ENCODE measurements around the gene YOD1.

Gene YOD1

GRCh38 chr1:207051191-207051943 lies at the start of gene YOD1:
YOD1 (minus strand) TSS chr1:207051208; CDS start chr1:207051030, 178 bp downstream.
- H3K9me3 Mint-ChIP-seq: no peaks in the 10 kb centered on the region
- H3K27me3 Mint-ChIP-seq: no peaks in the 10 kb centered on the region
- H3K27ac Mint-ChIP-seq: peak within 1 kb of the TSS; percentile 97
- peak within 1 kb of the TSS; percentile 97 for H3K4me3 Mint-ChIP-seq
- H3K36me3 Mint-ChIP-seq (ENCODE audit: low read depth): peaks cover 42% of the 10 kb centered on the region
- peaks cover 30% of the 10 kb centered on the region for H3K4me1 Mint-ChIP-seq (ENCODE audit: low read depth)
- intact Hi-C loops (cut with micrococcal nuclease): loop anchor here (5.0 kb wide), 1 partner anchor 34 kb away; no protein-coding TSS in a partner anchor

GRCh38 chr1:207097871-207098324 lies 46.9 kb upstream of the YOD1 start:
- Mint-ChIP-seq H3K27ac (no peak overlapping the region), H3K9me3 (no peaks in the 10 kb centered on the region), H3K27me3 (peaks cover 7% of the 10 kb centered on the region), H3K4me3 (no peak overlapping the region), H3K36me3 (ENCODE audit: low read depth) (no peaks in the 10 kb centered on the region), H3K4me1 (ENCODE audit: low read depth) (no peaks in the 10 kb centered on the region)
- intact Hi-C loops (cut with micrococcal nuclease): no loop called here

- Mint-ChIP-seq H3K36me3 (ENCODE audit: low read depth) (no peaks in the 10 kb centered on the region), H3K9me3 (no peaks in the 10 kb centered on the region), H3K4me3 (no peak overlapping the region), H3K27ac (no peak overlapping the region), H3K27me3 (peaks cover 2% of the 10 kb centered on the region), H3K4me1 (ENCODE audit: low read depth) (peaks cover 9% of the 10 kb centered on the region)
- intact Hi-C loops (cut with micrococcal nuclease): no loop called here
These were observed 42.9 kb upstream of the YOD1 start for GRCh38 chr1:207093944-207094343.

GRCh38 chr1:207091200-207091908 lies 40.3 kb upstream of the YOD1 start:
- Mint-ChIP-seq H3K9me3 (no peaks in the 10 kb centered on the region), H3K4me1 (ENCODE audit: low read depth) (peaks cover 9% of the 10 kb centered on the region), H3K4me3 (no peak overlapping the region), H3K27ac (no peak overlapping the region), H3K36me3 (ENCODE audit: low read depth) (no peaks in the 10 kb centered on the region), H3K27me3 (peaks cover 2% of the 10 kb centered on the region)
- intact Hi-C loops (cut with micrococcal nuclease): no loop called here

GRCh38 chr1:207089627-207090355 lies 38.8 kb upstream of the YOD1 start:
- Mint-ChIP-seq H3K4me1 (ENCODE audit: low read depth) (peaks cover 16% of the 10 kb centered on the region), H3K27ac (peak overlapping the region; percentile 2), H3K9me3 (no peaks in the 10 kb centered on the region), H3K4me3 (no peak overlapping the region), H3K27me3 (peaks cover 3% of the 10 kb centered on the region), H3K36me3 (ENCODE audit: low read depth) (no peaks in the 10 kb centered on the region)
- intact Hi-C loops (cut with micrococcal nuclease): no loop called here

- Mint-ChIP-seq H3K27ac (peak within 1 kb of the TSS; percentile 2), H3K27me3 (peaks cover 1% of the 10 kb centered on the region), H3K9me3 (no peaks in the 10 kb centered on the region), H3K4me1 (ENCODE audit: low read depth) (peaks cover 20% of the 10 kb centered on the region), H3K4me3 (no peak within 1 kb of the TSS), H3K36me3 (ENCODE audit: low read depth) (no peaks in the 10 kb centered on the region)
- intact Hi-C loops (cut with micrococcal nuclease): no loop called here
These were observed 38.0 kb upstream of the YOD1 start, which contains the start of gene C4BPB for GRCh38 chr1:207088701-207089626. C4BPB (plus strand) TSS chr1:207088860; CDS start chr1:207089532, 672 bp downstream.

GRCh38 chr1:207088161-207088560 lies 37.2 kb upstream of the YOD1 start:
- H3K4me1 Mint-ChIP-seq (ENCODE audit: low read depth): peaks cover 20% of the 10 kb centered on the region
- H3K4me3 Mint-ChIP-seq: no peak overlapping the region
- no peak overlapping the region for H3K27ac Mint-ChIP-seq
- intact Hi-C loops (cut with micrococcal nuclease): no loop called here
- peaks cover 4% of the 10 kb centered on the region for H3K27me3 Mint-ChIP-seq
- no peaks in the 10 kb centered on the region for H3K36me3 Mint-ChIP-seq (ENCODE audit: low read depth)
- H3K9me3 Mint-ChIP-seq: no peaks in the 10 kb centered on the region

- Mint-ChIP-seq H3K27ac (no peak overlapping the region), H3K9me3 (no peaks in the 10 kb centered on the region), H3K4me1 (ENCODE audit: low read depth) (peaks cover 25% of the 10 kb centered on the region), H3K36me3 (ENCODE audit: low read depth) (no peaks in the 10 kb centered on the region), H3K27me3 (peaks cover 10% of the 10 kb centered on the region), H3K4me3 (no peak overlapping the region)
- intact Hi-C loops (cut with micrococcal nuclease): loop anchor here (2.0 kb wide), 1 partner anchor 413 kb away; no protein-coding TSS in a partner anchor
These were observed 34.9 kb upstream of the YOD1 start for GRCh38 chr1:207085887-207086286.

GRCh38 chr1:207084701-207085180 lies 33.7 kb upstream of the YOD1 start:
- H3K27me3 Mint-ChIP-seq: peaks cover 10% of the 10 kb centered on the region
- peaks cover 24% of the 10 kb centered on the region for H3K4me1 Mint-ChIP-seq (ENCODE audit: low read depth)
- intact Hi-C loops (cut with micrococcal nuclease): loop anchor here (1.0 to 2.0 kb wide), 2 partner anchors 321 to 414 kb away; no protein-coding TSS in a partner anchor
- peaks cover 1% of the 10 kb centered on the region for H3K36me3 Mint-ChIP-seq (ENCODE audit: low read depth)
- H3K9me3 Mint-ChIP-seq: no peaks in the 10 kb centered on the region
- no peak overlapping the region for H3K4me3 Mint-ChIP-seq
- peak overlapping the region; percentile 15 for H3K27ac Mint-ChIP-seq

- Mint-ChIP-seq H3K27me3 (peaks cover 10% of the 10 kb centered on the region), H3K4me1 (ENCODE audit: low read depth) (peaks cover 19% of the 10 kb centered on the region), H3K9me3 (no peaks in the 10 kb centered on the region), H3K4me3 (no peak overlapping the region), H3K36me3 (ENCODE audit: low read depth) (peaks cover 6% of the 10 kb centered on the region), H3K27ac (no peak overlapping the region)
- intact Hi-C loops (cut with micrococcal nuclease): loop anchor here (1.0 to 2.0 kb wide), 2 partner anchors 321 to 415 kb away; no protein-coding TSS in a partner anchor
These were observed 33.2 kb upstream of the YOD1 start for GRCh38 chr1:207084232-207084631.

- intact Hi-C loops (cut with micrococcal nuclease): no loop called here
- Mint-ChIP-seq H3K4me3 (no peak overlapping the region), H3K27ac (no peak overlapping the region), H3K36me3 (ENCODE audit: low read depth) (peaks cover 14% of the 10 kb centered on the region), H3K27me3 (peaks cover 10% of the 10 kb centered on the region), H3K9me3 (no peaks in the 10 kb centered on the region), H3K4me1 (ENCODE audit: low read depth) (peaks cover 16% of the 10 kb centered on the region)
These were observed 30.8 kb upstream of the YOD1 start for GRCh38 chr1:207081806-207082205.

GRCh38 chr1:207081088-207081487 lies 30.1 kb upstream of the YOD1 start:
- no peaks in the 10 kb centered on the region for H3K9me3 Mint-ChIP-seq
- intact Hi-C loops (cut with micrococcal nuclease): no loop called here

More at GRCh38 chr1:207081088-207081487, 30.1 kb upstream of the YOD1 start:
- Mint-ChIP-seq H3K4me1 (ENCODE audit: low read depth) (peaks cover 16% of the 10 kb centered on the region), H3K27ac (no peak overlapping the region), H3K27me3 (peaks cover 10% of the 10 kb centered on the region), H3K4me3 (no peak overlapping the region), H3K36me3 (ENCODE audit: low read depth) (peaks cover 14% of the 10 kb centered on the region)

All from dendritic cell treated with granulocyte-macrophage colony-stimulating factor and Interleukin-4, amounts not matched to agents 40 ng/mL and 50 ng/mL, for 4 days (primary cell).